H9 (cell line): ENCODE data around the gene SH3RF3. TPM values are rescaled to one million over a fixed set of nuclear protein-coding genes. Genes with fewer than 3 reads are reported as not detected.

Experiments
- DNase-seq: peaks from one replicate; pipeline ENCODE4 v3.0.0-alpha.2; 2017
- H2AFZ ChIP-seq: one replicate; pipeline ENCODE4 v1.6.1; 2013; ENCODE audit warnings: mild to moderate bottlenecking, low read length, control low read depth, moderate library complexity
- H2AK5ac ChIP-seq: 2 replicates; pipeline ENCODE4 v1.6.1; 2013; ENCODE audit warnings: low read length, control low read depth, mixed read lengths; ENCODE audit not compliant: insufficient read length
- H2BK120ac ChIP-seq: one replicate; pipeline ENCODE4 v1.6.1; 2013; ENCODE audit warnings: low read depth, mild to moderate bottlenecking, low read length, control low read depth, inconsistent platforms; ENCODE audit not compliant: poor library complexity, severe bottlenecking
- H2BK12ac ChIP-seq: 2 replicates; pipeline ENCODE4 v1.6.1; 2013; ENCODE audit warnings: low read length, control low read depth, mixed read lengths, low read depth; ENCODE audit not compliant: insufficient read length
- H2BK15ac ChIP-seq: 2 replicates; pipeline ENCODE4 v1.6.1; 2013; ENCODE audit warnings: low read depth, low read length, control low read depth
- H2BK20ac ChIP-seq: one replicate; pipeline ENCODE4 v1.6.1; 2013; ENCODE audit warnings: low read depth, mild to moderate bottlenecking, low read length, control low read depth, inconsistent platforms; ENCODE audit not compliant: poor library complexity, severe bottlenecking
- H2BK5ac ChIP-seq: 2 replicates; pipeline ENCODE4 v1.6.1; 2013; ENCODE audit warnings: low read length, control low read depth, mixed read lengths; ENCODE audit not compliant: insufficient read length
- H3K14ac ChIP-seq: 2 replicates; pipeline ENCODE4 v1.6.1; 2013; ENCODE audit warnings: low read length, control low read depth; ENCODE audit not compliant: insufficient read depth
- H3K18ac ChIP-seq: 2 replicates; pipeline ENCODE4 v1.6.1; 2013; ENCODE audit warnings: low read depth, mild to moderate bottlenecking, mixed read lengths, low read length, control low read depth; ENCODE audit not compliant: insufficient read length
- H3K23ac ChIP-seq: 2 replicates; pipeline ENCODE4 v1.6.1; 2013; ENCODE audit warnings: low read length, control low read depth, mixed read lengths, low read depth; ENCODE audit not compliant: insufficient read length
- H3K23me2 ChIP-seq: 2 replicates; pipeline ENCODE4 v1.6.1; 2013; ENCODE audit warnings: low read depth, mild to moderate bottlenecking, mixed read lengths, low read length, control low read depth; ENCODE audit not compliant: insufficient read length, poor library complexity, severe bottlenecking
- H3K27ac ChIP-seq: 2 replicates; pipeline ENCODE4 v1.5.1; 2013; ENCODE audit warnings: low read length, control low read depth, mixed read lengths, low read depth; ENCODE audit not compliant: insufficient read length
- H3K27me3 ChIP-seq: 2 replicates; pipeline ENCODE4 v1.6.1; 2013; ENCODE audit warnings: low read length, control low read depth, inconsistent platforms; ENCODE audit not compliant: insufficient read depth
- H3K4ac ChIP-seq: 2 replicates; pipeline ENCODE4 v1.6.1; 2013; ENCODE audit warnings: low read depth, mild to moderate bottlenecking, control low read depth, inconsistent platforms, low read length, moderate library complexity
- H3K4me1 ChIP-seq: 2 replicates; pipeline ENCODE4 v1.6.1; 2013; ENCODE audit warnings: low read length, control low read depth, inconsistent platforms; ENCODE audit not compliant: insufficient read depth
- H3K4me2 ChIP-seq: 2 replicates; pipeline ENCODE4 v1.6.1; 2013; ENCODE audit warnings: low read length, control low read depth, mixed read lengths; ENCODE audit not compliant: insufficient read length, insufficient read depth
- H3K56ac ChIP-seq: 2 replicates; pipeline ENCODE4 v1.6.1; 2013; ENCODE audit warnings: low read depth, mild to moderate bottlenecking, mixed read lengths, low read length, control low read depth; ENCODE audit not compliant: insufficient read length
- H3K79me1 ChIP-seq: 2 replicates; pipeline ENCODE4 v1.6.1; 2013; ENCODE audit warnings: low read depth, mild to moderate bottlenecking, moderate library complexity, low read length, control low read depth, inconsistent platforms; ENCODE audit not compliant: insufficient read depth, poor library complexity, severe bottlenecking
- H3K79me2 ChIP-seq: 2 replicates; pipeline ENCODE4 v1.6.1; 2013; ENCODE audit warnings: low read length, control low read depth, inconsistent platforms; ENCODE audit not compliant: insufficient read depth
- H3K9ac ChIP-seq: 2 replicates; pipeline ENCODE4 v1.6.1; 2013; ENCODE audit warnings: low read length, control low read depth, mixed read lengths; ENCODE audit not compliant: insufficient read length; ENCODE audit errors: extremely low read depth
- H3K9me3 ChIP-seq: one replicate; pipeline ENCODE4 v1.6.1; 2013; ENCODE audit warnings: low read depth, low read length, inconsistent platforms; ENCODE audit not compliant: control insufficient read depth
- H3T11ph ChIP-seq: one replicate; pipeline ENCODE4 v1.6.1; 2013; ENCODE audit warnings: mild to moderate bottlenecking, low read length, control low read depth, inconsistent platforms
- H4K20me1 ChIP-seq: one replicate; pipeline ENCODE4 v1.6.1; 2013; ENCODE audit not compliant: control insufficient read depth, insufficient read length, insufficient read depth
- H4K5ac ChIP-seq: 2 replicates; pipeline ENCODE4 v1.6.1; 2013; ENCODE audit warnings: low read depth, mild to moderate bottlenecking, mixed read lengths, low read length, control low read depth; ENCODE audit not compliant: insufficient read length
- H4K8ac ChIP-seq: replicated peaks from 2 replicates; pipeline ENCODE4 v1.6.1; 2013; ENCODE audit warnings: low read length, control low read depth, mixed read lengths, low read depth; ENCODE audit not compliant: insufficient read length
- H4K91ac ChIP-seq: 2 replicates; pipeline ENCODE4 v1.6.1; 2013; ENCODE audit warnings: low read depth, mild to moderate bottlenecking, moderate library complexity, mixed read lengths, low read length, control low read depth; ENCODE audit not compliant: insufficient read length
- H3K27ac Mint-ChIP-seq, 3 experiments: 2 replicates in 2 of 3; 3 replicates in 1 of 3; pipeline ENCODE4 v1.8.0; 2020 to 2021; ENCODE audit warnings: mixed read lengths in 3 of 3, mild to moderate bottlenecking in 1 of 3, moderate library complexity in 1 of 3
- H3K27me3 Mint-ChIP-seq: 2 replicates; pipeline ENCODE4 v1.8.0; 2021; ENCODE audit warnings: low read depth, mild to moderate bottlenecking, moderate library complexity, mixed read lengths
- H3K36me3 Mint-ChIP-seq, 3 experiments: 2 replicates in 2 of 3; 3 replicates in 1 of 3; pipeline ENCODE4 v1.8.0; 2020 to 2021; ENCODE audit warnings: low read depth in 3 of 3, mixed read lengths in 3 of 3; ENCODE audit not compliant: insufficient read depth in 1 of 3
- H3K4me1 Mint-ChIP-seq, 2 experiments: 2 replicates each; pipeline ENCODE4 v1.8.0; 2020; ENCODE audit warnings: mixed read lengths in 2 of 2
- H3K4me3 Mint-ChIP-seq, 2 experiments: 2 replicates in 1 of 2; 3 replicates in 1 of 2; pipeline ENCODE4 v1.8.0; 2020 to 2021; ENCODE audit warnings: mild to moderate bottlenecking in 2 of 2, mixed read lengths in 2 of 2, moderate library complexity in 1 of 2
- H3K9me3 Mint-ChIP-seq, 2 experiments: 2 replicates in 1 of 2; 3 replicates in 1 of 2; pipeline ENCODE4 v1.8.0; 2020; ENCODE audit warnings: mild to moderate bottlenecking in 2 of 2, mixed read lengths in 2 of 2, moderate library complexity in 1 of 2
- CTCF ChIP-seq: fragments of 200-600 bp; sonication (generic); conservative IDR thresholded peaks from 3 replicates; pipeline ENCODE4 v1.8.0; 2021; ENCODE audit warnings: antibody characterized with exemption, mild to moderate bottlenecking
- WGBS: extraction: QIAGEN DNeasy Blood & Tissue Kit; methylation state at CpG from one replicate; pipeline ENCODE4 v1.1.7; 2013; ENCODE audit warnings: missing lambda C conversion rate, low lambda C conversion rate, mixed read lengths; ENCODE audit not compliant: insufficient read length; ENCODE audit errors: extremely low coverage; 5-methylcytosine and 5-hydroxymethylcytosine counted together
- total RNA-seq: library from RNA; stranded (reverse); gene quantifications from 2 replicates; pipeline ENCODE4 v1.2.1, GENCODE V29; 2021

SH3RF3 gene
- total RNA-seq, 1 experiment from 2014 or later: 0.46 TPM

GRCh38 chr2:109117780-109118179 is 11.2 kb upstream of the SH3RF3 start:
- no peaks in the 10 kb centered on the region for H3K4me1 ChIP-seq
- H3K23me2 ChIP-seq: no peaks in the 10 kb centered on the region
- no peak overlapping the region for H2AFZ ChIP-seq
- H3K14ac ChIP-seq: no peak overlapping the region
- H3K4ac ChIP-seq: no peak overlapping the region
- H3K27me3 ChIP-seq: no peaks in the 10 kb centered on the region
- no peak overlapping the region for H4K5ac ChIP-seq
- no peak overlapping the region for H2BK15ac ChIP-seq
- H3K4me1 Mint-ChIP-seq: no peaks in the 10 kb centered on the region
- H3K27ac ChIP-seq: no peak overlapping the region
- no peaks in the 10 kb centered on the region for H3K79me2 ChIP-seq
- no peak overlapping the region for H2AK5ac ChIP-seq
- H2BK20ac ChIP-seq: no peak overlapping the region
- WGBS: no CpG with 5 or more reads among the region's 4 CpGs
- no peaks in the 10 kb centered on the region for H3K79me1 ChIP-seq
- no peak overlapping the region for H2BK120ac ChIP-seq
- H3K9ac ChIP-seq: no peak overlapping the region
- peaks cover 8 to 11% (median 9%) of the 10 kb centered on the region in 3 experiments for H3K36me3 Mint-ChIP-seq
- H2BK5ac ChIP-seq: no peak overlapping the region
- H3K27me3 Mint-ChIP-seq: peaks cover 44% of the 10 kb centered on the region
- H3K4me3 Mint-ChIP-seq: no peak overlapping the region
- TF ChIP-seq CTCF: no peak
- H4K91ac ChIP-seq: no peak overlapping the region
- no peak overlapping the region for H3T11ph ChIP-seq
- H4K8ac ChIP-seq: no peak overlapping the region
- peaks cover 28% of the 10 kb centered on the region in 2 experiments for H3K9me3 Mint-ChIP-seq
- H2BK12ac ChIP-seq: no peak overlapping the region
- H3K23ac ChIP-seq: no peak overlapping the region
- H3K9me3 ChIP-seq: peaks cover 8% of the 10 kb centered on the region
- H3K18ac ChIP-seq: no peak overlapping the region
- no peak overlapping the region for H3K27ac Mint-ChIP-seq
- no peak for DNase-seq
- no peak overlapping the region for H3K56ac ChIP-seq
- no peaks in the 10 kb centered on the region for H4K20me1 ChIP-seq
- no peak overlapping the region for H3K4me2 ChIP-seq
